ENCODE results near the gene TOR1AIP2. TPM values are rescaled to one million over a fixed set of nuclear protein-coding genes. Genes with fewer than 3 reads are reported as not detected.
"Not testable (repeated sequence)": the region's sequence is repeated elsewhere in the genome, so short reads cannot be mapped to it uniquely, and the experiment has no call there.

The TOR1AIP2 gene
- polyA plus RNA-seq, 1 experiment: 48.4 TPM

DNA sequence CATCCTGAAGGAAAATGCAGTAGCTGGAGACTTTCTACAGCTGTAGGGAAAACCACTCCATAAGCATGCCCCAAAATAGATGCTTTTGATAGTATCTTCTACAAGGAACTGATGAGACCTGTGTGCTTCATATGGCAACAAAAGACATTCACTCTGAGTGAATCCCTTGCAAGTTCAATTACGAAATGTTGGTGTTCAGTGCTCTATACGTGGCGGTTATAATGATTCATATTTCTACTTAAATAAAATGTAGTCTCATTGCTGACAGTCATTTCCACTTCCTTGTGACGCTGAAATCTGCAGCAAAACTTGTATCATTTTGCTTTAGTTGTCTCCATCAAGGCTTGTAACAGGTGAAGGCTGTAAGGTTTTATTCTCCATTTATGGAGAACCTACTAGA is 20.6 kb downstream of the TOR1AIP2 start:
- no peak overlapping the region for H3K27ac ChIP-seq (ENCODE audit: low read depth, low read length)
- ChIA-PET POLR2A (no interaction called here), CTCF (interaction anchor here (1.6 kb wide), 1 partner anchor 10 kb away, joined by 4 read pairs; no protein-coding TSS in a partner anchor)

DNA sequence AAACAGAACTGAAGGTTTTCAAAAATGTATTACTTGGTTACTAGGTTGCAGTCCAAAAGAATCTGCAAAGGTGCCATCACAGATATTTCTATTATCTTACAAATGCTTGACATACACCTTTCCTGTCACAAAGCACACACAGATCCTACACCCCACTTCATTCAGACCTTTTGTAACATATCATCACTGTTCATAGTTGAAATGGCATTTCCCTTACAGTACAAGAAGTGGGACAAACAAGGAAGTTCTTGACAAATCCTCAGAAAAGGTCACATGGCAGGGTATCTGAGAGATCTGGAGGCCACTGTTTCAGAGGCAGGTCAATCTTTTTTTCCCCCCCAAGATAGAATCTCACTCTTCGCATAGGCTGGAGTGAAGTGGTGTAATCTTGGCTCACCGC is 21.3 kb downstream of the TOR1AIP2 start:
- TF ChIP-seq, protein P1, sequence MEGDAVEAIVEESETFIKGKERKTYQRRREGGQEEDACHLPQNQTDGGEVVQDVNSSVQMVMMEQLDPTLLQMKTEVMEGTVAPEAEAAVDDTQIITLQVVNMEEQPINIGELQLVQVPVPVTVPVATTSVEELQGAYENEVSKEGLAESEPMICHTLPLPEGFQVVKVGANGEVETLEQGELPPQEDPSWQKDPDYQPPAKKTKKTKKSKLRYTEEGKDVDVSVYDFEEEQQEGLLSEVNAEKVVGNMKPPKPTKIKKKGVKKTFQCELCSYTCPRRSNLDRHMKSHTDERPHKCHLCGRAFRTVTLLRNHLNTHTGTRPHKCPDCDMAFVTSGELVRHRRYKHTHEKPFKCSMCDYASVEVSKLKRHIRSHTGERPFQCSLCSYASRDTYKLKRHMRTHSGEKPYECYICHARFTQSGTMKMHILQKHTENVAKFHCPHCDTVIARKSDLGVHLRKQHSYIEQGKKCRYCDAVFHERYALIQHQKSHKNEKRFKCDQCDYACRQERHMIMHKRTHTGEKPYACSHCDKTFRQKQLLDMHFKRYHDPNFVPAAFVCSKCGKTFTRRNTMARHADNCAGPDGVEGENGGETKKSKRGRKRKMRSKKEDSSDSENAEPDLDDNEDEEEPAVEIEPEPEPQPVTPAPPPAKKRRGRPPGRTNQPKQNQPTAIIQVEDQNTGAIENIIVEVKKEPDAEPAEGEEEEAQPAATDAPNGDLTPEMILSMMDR (IDR thresholded peaks at IDR 0.05; ENCODE audit: low read depth, low read length): no peak
- Histone ChIP-seq H3K4me3 (ENCODE audit: low read depth, low read length) (no peak overlapping the region), H3K27ac (ENCODE audit: low read depth, low read length) (no peak overlapping the region), H3K27me3 (ENCODE audit: control insufficient read depth, insufficient read depth, low read length) (no peaks in the 10 kb centered on the region), H3K9me3 (ENCODE audit: control insufficient read depth, insufficient read depth, low read length) (no peaks in the 10 kb centered on the region)
- POLR2A ChIA-PET: no interaction called here
- CTCF ChIA-PET: interaction anchor here (1.6 kb wide), 1 partner anchor 11 kb away, joined by 4 read pairs; no protein-coding TSS in a partner anchor
- DNase-seq (ENCODE audit: low read depth, low spot score): no peak

More for the DNA sequence above, 20.6 kb downstream of the TOR1AIP2 start:
- no peak overlapping the region for H3K4me3 ChIP-seq (ENCODE audit: low read depth, low read length)
- H3K9me3 ChIP-seq (ENCODE audit: control insufficient read depth, insufficient read depth, low read length): no peaks in the 10 kb centered on the region
- H3K27me3 ChIP-seq (ENCODE audit: control insufficient read depth, insufficient read depth, low read length): no peaks in the 10 kb centered on the region
- TF ChIP-seq, protein P1 (IDR thresholded peaks at IDR 0.05; ENCODE audit: low read depth, low read length): no peak
- no peak for DNase-seq (ENCODE audit: low read depth, low spot score)

DNA sequence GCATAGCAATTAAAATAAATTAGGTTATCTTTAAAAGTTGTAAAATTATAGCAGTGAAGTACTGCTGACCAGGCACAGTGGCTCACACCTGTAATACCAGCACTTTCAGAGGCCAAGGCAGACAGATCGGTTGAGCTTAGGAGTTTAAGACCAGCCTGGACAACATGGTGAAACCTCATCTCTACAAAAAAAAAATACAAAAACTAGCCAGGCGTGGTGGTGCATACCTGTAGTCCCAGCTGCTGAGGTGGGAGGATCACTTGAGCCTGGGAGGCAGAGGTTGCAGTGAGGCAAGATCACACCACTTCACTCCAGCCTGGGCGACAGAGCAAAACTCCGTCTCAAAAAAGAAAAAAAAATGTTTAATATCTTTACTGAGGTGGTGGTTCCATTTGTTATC is 21.8 kb downstream of the TOR1AIP2 start:
- H3K27me3 ChIP-seq (ENCODE audit: control insufficient read depth, insufficient read depth, low read length); H3K27ac ChIP-seq (ENCODE audit: low read depth, low read length); H3K9me3 ChIP-seq (ENCODE audit: control insufficient read depth, insufficient read depth, low read length); H3K4me3 ChIP-seq (ENCODE audit: low read depth, low read length); POLR2A ChIA-PET; DNase-seq (ENCODE audit: low read depth, low spot score): not testable (repeated sequence)
- CTCF ChIA-PET: interaction anchor here (1.6 kb wide), 1 partner anchor 12 kb away, joined by 4 read pairs; no protein-coding TSS in a partner anchor

DNA sequence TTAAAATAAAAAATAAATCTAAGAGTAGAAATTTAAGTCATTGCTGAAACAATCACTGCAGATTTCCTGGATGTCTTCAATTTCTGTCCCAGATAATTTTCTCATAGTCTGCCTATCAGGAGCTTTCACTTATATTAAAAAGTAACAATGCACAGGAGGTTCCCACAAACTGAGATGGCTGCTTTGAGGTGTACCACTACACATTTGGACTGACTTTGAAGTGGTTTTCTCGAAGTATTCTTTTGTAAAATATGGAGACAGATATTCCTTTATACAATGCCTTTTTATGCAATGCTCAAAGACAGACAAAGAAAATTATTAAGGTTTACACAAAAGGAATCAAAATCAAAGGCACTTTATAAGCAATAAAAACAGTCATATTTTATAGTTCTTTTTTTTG is 24.5 kb downstream of the TOR1AIP2 start:
- TF ChIP-seq, protein P1 (IDR thresholded peaks at IDR 0.05; ENCODE audit: low read depth, low read length): no peak
- ChIA-PET CTCF (interaction anchor here (1.1 to 2.7 kb wide), 5 partner anchors 14 to 625 kb away, joined by 3 to 14 read pairs (median 5); no protein-coding TSS in a partner anchor), POLR2A (no interaction called here)
- Histone ChIP-seq H3K27ac (ENCODE audit: low read depth, low read length) (no peak overlapping the region), H3K27me3 (ENCODE audit: control insufficient read depth, insufficient read depth, low read length) (no peaks in the 10 kb centered on the region), H3K9me3 (ENCODE audit: control insufficient read depth, insufficient read depth, low read length) (no peaks in the 10 kb centered on the region), H3K4me3 (ENCODE audit: low read depth, low read length) (no peak overlapping the region)
- DNase-seq (ENCODE audit: low read depth, low spot score): no peak

DNA sequence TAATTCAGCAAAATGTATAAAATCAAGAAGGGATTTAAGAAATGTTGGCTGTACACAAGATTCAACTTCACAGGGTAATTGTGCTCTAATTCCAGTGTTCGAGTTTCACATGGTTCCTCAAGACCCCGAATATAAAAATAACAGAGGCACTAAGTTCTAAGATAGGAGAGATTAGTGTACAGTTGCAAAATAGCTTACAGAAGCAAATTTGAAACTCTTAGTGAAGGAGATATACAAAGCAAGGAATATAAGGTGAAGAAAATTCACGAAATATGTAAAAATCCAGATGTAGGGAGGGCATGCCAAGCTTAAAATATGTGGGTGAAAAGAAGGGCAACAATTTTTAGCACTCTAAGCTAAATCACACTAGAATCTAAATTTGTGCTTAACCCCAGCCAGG is 29.4 kb downstream of the TOR1AIP2 start:
- no peaks in the 10 kb centered on the region for H3K27me3 ChIP-seq (ENCODE audit: control insufficient read depth, insufficient read depth, low read length)
- no peaks in the 10 kb centered on the region for H3K9me3 ChIP-seq (ENCODE audit: control insufficient read depth, insufficient read depth, low read length)
- ChIA-PET CTCF (interaction anchor here (0.7 kb wide), 1 partner anchor 39 kb away, joined by 3 read pairs; no protein-coding TSS in a partner anchor), POLR2A (no interaction called here)
- H3K27ac ChIP-seq (ENCODE audit: low read depth, low read length): no peak overlapping the region
- TF ChIP-seq, protein P1 (IDR thresholded peaks at IDR 0.05; ENCODE audit: low read depth, low read length): no peak
- no peak overlapping the region for H3K4me3 ChIP-seq (ENCODE audit: low read depth, low read length)
- DNase-seq (ENCODE audit: low read depth, low spot score): no peak

Data from AG04450 (cell line).